Myometrial cell (primary cell): Measurements from ENCODE around the gene ASCL1. TPM values are rescaled to one million over a fixed set of nuclear protein-coding genes. Genes with fewer than 3 reads are reported as not detected.

Source experiments
- total RNA-seq: library from RNA; depleted of rRNA; stranded (reverse); fragments of >200 nt; gene quantifications from 2 replicates; pipeline ENCODE4 v1.2.3, GENCODE V29; 2015

The ASCL1 gene
- total RNA-seq: not detected in 2 replicates

DNA sequence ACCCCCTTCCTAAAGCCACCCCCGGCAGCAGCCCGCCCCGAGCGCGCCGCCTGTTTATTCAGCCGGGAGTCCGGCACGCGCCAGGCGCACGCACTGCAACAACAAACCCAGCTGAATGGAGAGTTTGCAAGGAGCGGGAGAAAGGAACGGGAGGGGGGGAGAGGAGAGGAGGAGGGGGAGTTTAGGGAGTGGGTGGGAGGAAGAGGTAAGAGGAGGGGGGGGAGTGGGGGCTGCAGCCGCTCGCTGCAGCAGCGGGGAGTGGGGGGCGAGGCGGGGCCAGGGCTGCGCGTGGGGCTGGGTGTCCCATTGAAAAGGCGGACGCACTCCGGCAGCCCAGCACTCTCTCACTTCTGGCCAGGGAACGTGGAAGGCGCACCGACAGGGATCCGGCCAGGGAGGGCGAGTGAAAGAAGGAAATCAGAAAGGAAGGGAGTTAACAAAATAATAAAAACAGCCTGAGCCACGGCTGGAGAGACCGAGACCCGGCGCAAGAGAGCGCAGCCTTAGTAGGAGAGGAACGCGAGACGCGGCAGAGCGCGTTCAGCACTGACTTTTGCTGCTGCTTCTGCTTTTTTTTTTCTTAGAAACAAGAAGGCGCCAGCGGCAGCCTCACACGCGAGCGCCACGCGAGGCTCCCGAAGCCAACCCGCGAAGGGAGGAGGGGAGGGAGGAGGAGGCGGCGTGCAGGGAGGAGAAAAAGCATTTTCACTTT, at the start of gene ASCL1:
ASCL1 (plus strand) TSS at position 336 of the 712 bp plus-strand sequence. CDS start 571 bp downstream, outside the sequence.

DNA sequence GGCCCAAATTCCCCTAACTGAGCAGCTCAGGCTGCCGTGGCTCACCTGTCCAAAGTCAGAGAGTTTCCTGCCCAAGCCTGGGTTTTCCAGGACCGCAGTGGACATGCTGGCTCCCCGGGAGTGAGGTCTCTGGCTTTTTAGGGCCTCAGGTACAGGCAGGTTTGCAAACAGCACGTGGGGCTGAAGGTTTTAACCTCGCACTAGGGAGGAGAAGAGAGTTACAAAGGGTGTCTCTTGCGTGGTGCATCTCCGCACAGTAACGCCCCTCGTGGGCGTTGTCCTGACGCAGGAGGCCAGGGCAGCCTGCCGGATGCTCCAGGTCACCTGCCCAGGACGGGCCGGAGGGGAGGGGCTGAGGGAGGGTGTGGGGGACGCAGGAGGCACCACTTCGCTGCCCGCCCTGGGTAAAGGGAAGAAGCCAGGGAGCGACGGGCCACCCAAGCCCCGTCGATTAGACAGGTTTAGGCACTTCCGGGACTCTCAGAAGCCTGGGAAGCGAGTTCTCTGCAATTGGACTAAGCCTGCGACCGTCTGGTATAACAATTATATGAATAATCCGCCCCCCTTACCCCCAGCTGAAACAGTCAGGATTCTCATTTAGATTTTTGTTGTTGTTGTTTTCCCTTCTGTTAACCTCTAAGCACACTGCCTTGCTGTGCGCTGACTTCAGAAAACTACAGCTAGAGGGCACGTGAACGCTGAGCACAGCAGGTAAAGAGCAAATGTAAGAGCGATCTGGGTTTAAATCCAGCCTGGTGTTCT, 40.3 kb upstream of the ASCL1 start, which contains the start of gene PAH:
PAH (minus strand) TSS at position 219 of the 762 bp plus-strand sequence; CDS start at position 105, 114 bp downstream.

Other genes starting within 250 kb of the ASCL1 start
- not detected in 2 replicates for gene PAH, start 40.4 kb upstream of the ASCL1 start, total RNA-seq